Activated CD8-positive, alpha-beta T cell treated with anti-CD3 and anti-CD28 coated beads for 36 hours (primary cell): Measurements from ENCODE around the gene SDK2. TPM values are rescaled to one million over a fixed set of nuclear protein-coding genes. Genes with fewer than 3 reads are reported as not detected.

Experiments
- ATAC-seq: fragments of 200-7000 bp; cut with Tn5 transposase; one replicate; pipeline ENCODE4 v1.10.0; 2021; ENCODE audit warnings: mild to moderate bottlenecking, moderate library complexity
- CTCF ChIA-PET: fragments of 350-600 bp; sonication (Branson Sonifier 250); formaldehyde crosslinking; loops from one replicate; lab custom pipeline; 2021; ENCODE audit warnings: antibody characterized with exemption; lab: Charles Lee
- POLR2A ChIA-PET: fragments of 350-600 bp; sonication (Branson Sonifier 250); formaldehyde crosslinking; loops from one replicate; lab custom pipeline; 2021; ENCODE audit warnings: antibody characterized with exemption; lab: Charles Lee
- DNase-seq: peaks from one replicate; pipeline ENCODE4 v3.0.0-alpha.2; 2020
- H3K27ac Mint-ChIP-seq: one replicate; pipeline ENCODE4 v1.8.0; 2021; ENCODE audit warnings: mild to moderate bottlenecking, mixed read lengths
- H3K27me3 Mint-ChIP-seq: one replicate; pipeline ENCODE4 v1.8.0; 2021; ENCODE audit warnings: mixed read lengths
- H3K36me3 Mint-ChIP-seq: one replicate; pipeline ENCODE4 v1.8.0; 2021; ENCODE audit warnings: low read depth, mixed read lengths
- H3K4me1 Mint-ChIP-seq: one replicate; pipeline ENCODE4 v1.8.0; 2021; ENCODE audit warnings: low read depth, mixed read lengths
- H3K4me3 Mint-ChIP-seq: one replicate; pipeline ENCODE4 v1.8.0; 2021; ENCODE audit warnings: mild to moderate bottlenecking, moderate library complexity, mixed read lengths
- H3K9me3 Mint-ChIP-seq: one replicate; pipeline ENCODE4 v1.8.0; 2021; ENCODE audit warnings: mixed read lengths
- CTCF ChIP-seq: fragments of 200-600 bp; IDR thresholded peaks from one replicate; pipeline ENCODE4 v1.8.0; 2022; ENCODE audit warnings: antibody characterized with exemption, mild to moderate bottlenecking
- intact Hi-C: fragments of 100-400 bp; cut with micrococcal nuclease; formaldehyde crosslinking; loops from one replicate; pipeline ENCODE4 v1.10.0; 2022
- total RNA-seq, 2 experiments: library from RNA; stranded (reverse); gene quantifications; one replicate each; pipeline ENCODE4 v1.2.3, GENCODE V29; 2021

Gene SDK2
- total RNA-seq, 2 experiments from 2014 or later = 3.2 to 3.3 TPM

- ChIA-PET CTCF (interaction anchor here (0.9 kb wide), 1 partner anchor 163 kb away, joined by 3 read pairs; no protein-coding TSS in a partner anchor), POLR2A (interaction anchor here (1.4 to 1.9 kb wide), 2 partner anchors 13 to 14 kb away, joined by 5 to 7 read pairs; no protein-coding TSS in a partner anchor)
- Mint-ChIP-seq H3K4me3 (peak overlapping the region; percentile 52), H3K4me1 (peaks cover 68% of the 10 kb centered on the region), H3K36me3 (no peaks in the 10 kb centered on the region), H3K27ac (peak overlapping the region; percentile 92), H3K9me3 (no peaks in the 10 kb centered on the region), H3K27me3 (no peaks in the 10 kb centered on the region)
- DNase-seq (no peak), ATAC-seq (no peak)
- no peak for TF ChIP-seq CTCF
- intact Hi-C loops = no loop called here
Observed at GRCh38 chr17:73592079-73592415, 52.2 kb downstream of the SDK2 start.

GRCh38 chr17:73591296-73592078, 52.8 kb downstream of the SDK2 start:
- peak overlapping the region; percentile 92 for H3K27ac Mint-ChIP-seq
- DNase-seq (peak; percentile 80), ATAC-seq (peak; percentile 62)
- CTCF ChIA-PET = interaction anchor here (0.9 to 1.3 kb wide), 3 partner anchors 56 to 406 kb away, joined by 3 to 4 read pairs (median 3); no protein-coding TSS in a partner anchor
- H3K27me3 Mint-ChIP-seq = no peaks in the 10 kb centered on the region
- peak overlapping the region; percentile 52 for H3K4me3 Mint-ChIP-seq
- no peaks in the 10 kb centered on the region for H3K9me3 Mint-ChIP-seq
- POLR2A ChIA-PET = interaction anchor here (1.3 to 1.9 kb wide), 3 partner anchors 12 to 13 kb away, joined by 3 to 7 read pairs (median 5); no protein-coding TSS in a partner anchor
- intact Hi-C loops = no loop called here
- TF ChIP-seq CTCF = no peak
- H3K4me1 Mint-ChIP-seq = peaks cover 68% of the 10 kb centered on the region
- no peaks in the 10 kb centered on the region for H3K36me3 Mint-ChIP-seq

GRCh38 chr17:73589363-73589980, 54.8 kb downstream of the SDK2 start:
- ChIA-PET POLR2A (no interaction called here), CTCF (interaction anchor here (0.8 to 1.0 kb wide), 2 partner anchors 9 to 160 kb away, joined by 3 read pairs; no protein-coding TSS in a partner anchor)
- no peak for ATAC-seq
- no peak for TF ChIP-seq CTCF
- intact Hi-C loops = no loop called here
- Mint-ChIP-seq H3K4me3 (no peak overlapping the region), H3K36me3 (no peaks in the 10 kb centered on the region), H3K27ac (peak overlapping the region; percentile 46), H3K27me3 (no peaks in the 10 kb centered on the region), H3K4me1 (peaks cover 73% of the 10 kb centered on the region), H3K9me3 (no peaks in the 10 kb centered on the region)
- DNase-seq = no peak

GRCh38 chr17:73588891-73589290, 55.4 kb downstream of the SDK2 start:
- TF ChIP-seq CTCF = no peak
- peak overlapping the region; percentile 21 for H3K27ac Mint-ChIP-seq
- intact Hi-C loops = no loop called here
- no peaks in the 10 kb centered on the region for H3K27me3 Mint-ChIP-seq
- no peak for ATAC-seq
- H3K36me3 Mint-ChIP-seq = no peaks in the 10 kb centered on the region
- DNase-seq = no peak
- H3K4me1 Mint-ChIP-seq = peaks cover 67% of the 10 kb centered on the region
- CTCF ChIA-PET = interaction anchor here (0.8 to 1.0 kb wide), 2 partner anchors 9 to 159 kb away, joined by 3 read pairs; no protein-coding TSS in a partner anchor
- POLR2A ChIA-PET = no interaction called here
- H3K4me3 Mint-ChIP-seq = no peak overlapping the region
- no peaks in the 10 kb centered on the region for H3K9me3 Mint-ChIP-seq
